H1 (cell line): Measurements from ENCODE around the gene P2RX1. TPM values are rescaled to one million over a fixed set of nuclear protein-coding genes. Genes with fewer than 3 reads are reported as not detected.

Source experiments
- CTCF ChIA-PET: fragments of 300-600 bp; sonication (Branson Sonifier 250); formaldehyde crosslinking; loops from one replicate; lab custom pipeline; 2021; ENCODE audit not compliant: partially characterized antibody; lab: Charles Lee
- POLR2A ChIA-PET: fragments of 300-600 bp; sonication (Branson Sonifier 250); formaldehyde crosslinking; loops from one replicate; lab custom pipeline; 2021; ENCODE audit warnings: inconsistent platforms; ENCODE audit not compliant: partially characterized antibody; lab: Charles Lee
- DNase-seq, 2 experiments: peaks; one replicate each; pipeline versions ENCODE4 v3.0.0 to v3.0.0-alpha.2; 2010 to 2022; ENCODE audit warnings: low spot score in 2 of 2, low read depth in 1 of 2, mixed read lengths in 1 of 2
- FAIRE-seq: peaks from 2 replicates; lab custom pipeline; 2011; peaks lifted over from hg19 to GRCh38; lab: Jason Lieb, UNC
- H2AFZ ChIP-seq: 2 replicates; pipeline ENCODE4 v1.8.1; 2012; ENCODE audit warnings: low read length, inconsistent platforms
- H2AK5ac ChIP-seq: 2 replicates; pipeline ENCODE4 v1.6.1; 2013; ENCODE audit warnings: low read depth, low read length
- H2BK120ac ChIP-seq: replicated peaks from 2 replicates; pipeline ENCODE3; 2013; ENCODE audit warnings: low read depth, low read length, inconsistent platforms
- H2BK12ac ChIP-seq: 2 replicates; pipeline ENCODE4 v1.6.1; 2013; ENCODE audit warnings: low read depth, low read length
- H2BK15ac ChIP-seq: 2 replicates; pipeline ENCODE4 v1.6.1; 2013; ENCODE audit warnings: low read length
- H2BK20ac ChIP-seq: 2 replicates; pipeline ENCODE4 v1.6.1; 2013; ENCODE audit warnings: low read length
- H2BK5ac ChIP-seq: 2 replicates; pipeline ENCODE4 v1.6.1; 2013; ENCODE audit warnings: low read depth, low read length
- H3K14ac ChIP-seq: 2 replicates; pipeline ENCODE4 v1.6.1; 2013; ENCODE audit warnings: inconsistent platforms; ENCODE audit not compliant: insufficient read length
- H3K18ac ChIP-seq: 2 replicates; pipeline ENCODE4 v1.6.1; 2013; ENCODE audit warnings: low read length; ENCODE audit errors: extremely low read depth
- H3K23ac ChIP-seq: 2 replicates; pipeline ENCODE4 v1.6.1; 2013; ENCODE audit warnings: inconsistent platforms; ENCODE audit not compliant: insufficient read length
- H3K23me2 ChIP-seq: 2 replicates; pipeline ENCODE4 v1.6.1; 2013; ENCODE audit warnings: low read depth, low read length
- H3K27ac ChIP-seq: 2 replicates; pipeline ENCODE4 v1.6.1; 2011; ENCODE audit warnings: low read depth, low read length, inconsistent platforms
- H3K27me3 ChIP-seq, 4 experiments: replicated peaks in 1 of 4; 1 replicate in 1 of 4; 2 replicates in 3 of 4; pipeline versions ENCODE4 v1.6.1 to v1.8.1; 2011 to 2013; ENCODE audit warnings: low read length in 3 of 4, mild to moderate bottlenecking in 3 of 4, inconsistent platforms in 2 of 4, mixed read lengths in 2 of 4, moderate library complexity in 1 of 4; ENCODE audit not compliant: control insufficient read depth in 3 of 4, insufficient read depth in 3 of 4; ENCODE audit errors: extremely low read depth in 1 of 4
- H3K36me3 ChIP-seq, 4 experiments: 2 replicates each; pipeline versions ENCODE4 v1.6.1 to v1.8.1; 2011 to 2013; ENCODE audit warnings: mild to moderate bottlenecking in 4 of 4, low read length in 3 of 4, moderate library complexity in 2 of 4, control low read depth in 1 of 4, inconsistent platforms in 1 of 4; ENCODE audit not compliant: insufficient read depth in 4 of 4, control insufficient read depth in 2 of 4
- H3K4ac ChIP-seq: replicated peaks from 2 replicates; pipeline ENCODE3; 2013; ENCODE audit warnings: low read length, low read depth, mixed read lengths, inconsistent platforms; ENCODE audit not compliant: insufficient read length
- H3K4me1 ChIP-seq, 4 experiments: replicated peaks in 1 of 4; 1 replicate in 1 of 4; 2 replicates in 3 of 4; pipeline versions ENCODE4 v1.6.1 to v1.8.1; 2011 to 2013; ENCODE audit warnings: low read length in 3 of 4, inconsistent platforms in 2 of 4, mixed read lengths in 1 of 4; ENCODE audit not compliant: insufficient read depth in 4 of 4, control insufficient read depth in 3 of 4
- H3K4me2 ChIP-seq, 2 experiments: 2 replicates each; pipeline versions ENCODE4 v1.6.1 to v1.8.1; 2011 to 2013; ENCODE audit warnings: low read depth in 2 of 2, low read length in 2 of 2, control low read depth in 1 of 2, inconsistent platforms in 1 of 2, mild to moderate bottlenecking in 1 of 2; ENCODE audit not compliant: insufficient read depth in 1 of 2
- H3K4me3 ChIP-seq, 4 experiments: fragments of 200-600, 300-600 bp in 1 of 4; sonication (generic), shearing (Covaris generic), sonication (Bioruptor Twin) in 1 of 4; 2 replicates each; pipeline versions ENCODE4 v1.5.1 to v1.8.1; 2011 to 2016; ENCODE audit warnings: low read length in 4 of 4, low read depth in 3 of 4, control low read depth in 2 of 4, inconsistent platforms in 2 of 4, mild to moderate bottlenecking in 2 of 4, mixed read lengths in 1 of 4, moderate library complexity in 1 of 4; ENCODE audit not compliant: insufficient read depth in 2 of 4; ENCODE audit errors: extremely low read depth in 1 of 4
- H3K56ac ChIP-seq: replicated peaks from 2 replicates; pipeline ENCODE3; 2013; ENCODE audit warnings: low read depth, mild to moderate bottlenecking, mixed read lengths, low read length, inconsistent platforms; ENCODE audit not compliant: insufficient read length
- H3K79me1 ChIP-seq: 2 replicates; pipeline ENCODE4 v1.6.1; 2013; ENCODE audit warnings: low read depth, low read length, control low read depth
- H3K79me2 ChIP-seq, 2 experiments: 2 replicates each; pipeline versions ENCODE4 v1.6.1 to v1.8.1; 2012 to 2013; ENCODE audit warnings: low read length in 2 of 2, mild to moderate bottlenecking in 2 of 2, inconsistent platforms in 1 of 2; ENCODE audit not compliant: insufficient read depth in 2 of 2, control insufficient read depth in 1 of 2
- H3K9ac ChIP-seq, 4 experiments: replicated peaks in 1 of 4; 1 replicate in 1 of 4; 2 replicates in 3 of 4; pipeline versions ENCODE4 v1.6.1 to v1.8.1; 2011 to 2013; ENCODE audit warnings: low read depth in 3 of 4, low read length in 3 of 4, control low read depth in 2 of 4, mild to moderate bottlenecking in 2 of 4, moderate library complexity in 2 of 4, inconsistent platforms in 1 of 4; ENCODE audit errors: extremely low read depth in 1 of 4
- H3K9me3 ChIP-seq, 2 experiments: 2 replicates each; pipeline versions ENCODE4 v1.6.1 to v1.8.1; 2012 to 2013; ENCODE audit warnings: mild to moderate bottlenecking in 2 of 2, moderate library complexity in 2 of 2, control low read depth in 1 of 2, inconsistent platforms in 1 of 2, low read depth in 1 of 2, low read length in 1 of 2, mixed read lengths in 1 of 2; ENCODE audit not compliant: insufficient read depth in 2 of 2
- H4K20me1 ChIP-seq, 2 experiments: replicated peaks in 1 of 2; 2 replicates each; pipeline versions ENCODE3 to v1.8.1; 2011 to 2013; ENCODE audit warnings: inconsistent platforms in 2 of 2, low read length in 2 of 2, mild to moderate bottlenecking in 1 of 2; ENCODE audit not compliant: insufficient read depth in 2 of 2, control insufficient read depth in 1 of 2
- H4K5ac ChIP-seq: 2 replicates; pipeline ENCODE4 v1.6.1; 2013; ENCODE audit warnings: low read length, low read depth, mixed read lengths, inconsistent platforms; ENCODE audit not compliant: insufficient read length
- H4K8ac ChIP-seq: 2 replicates; pipeline ENCODE4 v1.8.0; 2013; ENCODE audit warnings: mild to moderate bottlenecking, moderate library complexity, low read length, inconsistent platforms; ENCODE audit not compliant: insufficient read depth; ENCODE audit errors: extremely low read depth
- H4K91ac ChIP-seq: replicated peaks from 2 replicates; pipeline ENCODE3; 2013; ENCODE audit warnings: low read length, mixed read lengths, inconsistent platforms; ENCODE audit not compliant: insufficient read length
- CEBPB ChIP-seq: IDR thresholded peaks from 2 replicates; pipeline ENCODE4 v1.6.1; 2012; ENCODE audit warnings: low read depth, low read length
- EGR1 ChIP-seq: IDR thresholded peaks from 2 replicates; pipeline ENCODE4 v1.6.1; 2011; ENCODE audit warnings: low read depth, low read length, borderline replicate concordance
- FOSL1 ChIP-seq: IDR thresholded peaks from 2 replicates; pipeline ENCODE4 v1.6.1; 2011; ENCODE audit warnings: mild to moderate bottlenecking, low read depth, low read length, moderate library complexity; ENCODE audit not compliant: insufficient read depth
- GABPA ChIP-seq: IDR thresholded peaks from 2 replicates; pipeline ENCODE4 v1.6.1; 2011; ENCODE audit warnings: mild to moderate bottlenecking, low read length, moderate library complexity, borderline replicate concordance; ENCODE audit not compliant: insufficient read depth
- GTF2F1 ChIP-seq: IDR thresholded peaks from 2 replicates; pipeline ENCODE4 v1.6.1; 2012; ENCODE audit warnings: low read depth, low read length, improper control_type of control experiment, borderline replicate concordance
- HDAC6 ChIP-seq: IDR thresholded peaks from one replicate; pipeline ENCODE4 v1.7.1; 2012; ENCODE audit warnings: low read depth, mild to moderate bottlenecking, inconsistent platforms, low read length, moderate library complexity
- KDM1A ChIP-seq: fragments of 200-600, 300-600 bp; sonication (generic); IDR thresholded peaks from 2 replicates; pipeline ENCODE4 v1.7.1; 2016; ENCODE audit warnings: mild to moderate bottlenecking, low read length, borderline replicate concordance
- MAX ChIP-seq: IDR thresholded peaks from 2 replicates; pipeline ENCODE4 v1.6.1; 2012; ENCODE audit warnings: inconsistent platforms
- NRF1 ChIP-seq: IDR thresholded peaks from 2 replicates; pipeline ENCODE4 v1.6.1; 2011; ENCODE audit warnings: mild to moderate bottlenecking, low read depth, low read length, improper control_type of control experiment
- PHF8 ChIP-seq: fragments of 200-600 bp; sonication (generic); conservative IDR thresholded peaks from 2 replicates; pipeline ENCODE4 v1.7.1; 2012; ENCODE audit warnings: low read depth, mild to moderate bottlenecking, inconsistent platforms, low read length, moderate library complexity
- POU5F1 ChIP-seq: IDR thresholded peaks from 2 replicates; pipeline ENCODE4 v1.6.1; 2011; ENCODE audit warnings: low read depth, mild to moderate bottlenecking, low read length, moderate library complexity
- RBBP5 ChIP-seq: IDR thresholded peaks from 2 replicates; pipeline ENCODE4 v1.7.1; 2012; ENCODE audit warnings: low read depth, mild to moderate bottlenecking, inconsistent platforms, low read length, moderate library complexity, borderline replicate concordance
- RNF2 ChIP-seq: fragments of 200-900, 300-1000 bp; sonication (generic); IDR thresholded peaks from 2 replicates; pipeline ENCODE4 v1.7.1; 2016; ENCODE audit warnings: borderline replicate concordance, low read depth, mild to moderate bottlenecking, antibody characterized with exemption, low read length; ENCODE audit not compliant: poor library complexity, severe bottlenecking; ENCODE audit errors: missing control alignments
- TEAD4 ChIP-seq: IDR thresholded peaks from 2 replicates; pipeline ENCODE4 v1.6.1; 2012; ENCODE audit warnings: low read depth, low read length, inconsistent platforms, mixed read lengths
- WGBS, 2 experiments: shearing (Covaris generic) in 1 of 2; methylation state at CpG; one replicate each; pipeline versions ENCODE4 v1.1.6 to v1.1.7; 2013 to 2015; ENCODE audit warnings: low lambda C conversion rate in 2 of 2, mixed read lengths in 2 of 2, inconsistent platforms in 1 of 2, low coverage in 1 of 2, missing lambda C conversion rate in 1 of 2; ENCODE audit not compliant: insufficient replicate concordance in 2 of 2, insufficient coverage in 1 of 2, insufficient read length in 1 of 2; ENCODE audit errors: extremely low coverage in 1 of 2, missing lambda C conversion rate in 1 of 2; 5-methylcytosine and 5-hydroxymethylcytosine counted together
- polyA plus RNA-seq, 7 experiments: library from polyadenylated mRNA; depleted of rRNA in 3 of 7; stranded (reverse) in 5 of 7; unstranded in 2 of 7; fragments of >200 nt in 5 of 7; fragments of 200-250 nt in 2 of 7; gene quantifications; 1 replicate in 5 of 7; 2 replicates in 1 of 7; 4 replicates in 1 of 7; pipeline versions ENCODE4 v1.2.1 to v1.2.3, GENCODE V29; 2011 to 2013; ENCODE audit warnings: missing spikeins in 2 of 7, mixed read lengths in 2 of 7
- total RNA-seq: library from RNA; stranded (reverse); fragmentation: NEBNext Ultra II Directional; extraction: Animal tissue kit (Norgen Biotek cat#: 25700); gene quantifications from 2 replicates; pipeline ENCODE4 v1.2.1, GENCODE V29; 2021

P2RX1 gene
- total and polyA plus RNA-seq, 2 of the 8 experiments (the other 6 are each of a cell fraction or from before 2014, with no cell fraction given), result 0.45 to 1.1 TPM

- no peak overlapping the region for H3K4me3 ChIP-seq
- H2BK120ac ChIP-seq, result no peak overlapping the region
- H3K18ac ChIP-seq, result no peak overlapping the region
- H4K20me1 ChIP-seq, result no peaks in the 10 kb centered on the region
- no peaks in the 10 kb centered on the region for H3K79me2 ChIP-seq
- H3K4me1 ChIP-seq, result peaks cover 0 to 25% (median 21%) of the 10 kb centered on the region in 4 experiments; a peak in 6 of 7 replicates
- H2BK15ac ChIP-seq, result no peak overlapping the region
- H3K9ac ChIP-seq, result no peak overlapping the region
- H3K79me1 ChIP-seq, result no peaks in the 10 kb centered on the region
- 87% methylated on average over 6 of the region's 6 CpGs; no CpG with 5 or more reads in 1 of the 2 experiments for WGBS, 2 experiments
- no peak overlapping the region for H4K8ac ChIP-seq
- H2BK20ac ChIP-seq, result no peak overlapping the region
- no peak overlapping the region for H2BK12ac ChIP-seq
- FAIRE-seq, result no peak
- no peak overlapping the region for H3K4ac ChIP-seq
- ChIA-PET CTCF (interaction anchor here (0.7 to 13.2 kb wide), 4 partner anchors 13 to 128 kb away, joined by 3 to 131 read pairs (median 42); partner anchors contain the start of gene NCBP3), POLR2A (interaction anchor here (1.9 kb wide), 1 partner anchor 11 kb away, joined by 5 read pairs; no protein-coding TSS in a partner anchor)
- H3K14ac ChIP-seq, result no peak overlapping the region
- H2AK5ac ChIP-seq, result no peak overlapping the region
- no peaks in the 10 kb centered on the region for H3K36me3 ChIP-seq
- no peak overlapping the region for H3K27ac ChIP-seq
- peaks cover 5% of the 10 kb centered on the region; the same call in 1 of the 2 replicates for H3K23me2 ChIP-seq
- H3K9me3 ChIP-seq, result no peaks in the 10 kb centered on the region
- H4K91ac ChIP-seq, result no peak overlapping the region
- no peak overlapping the region for H3K56ac ChIP-seq
- H3K27me3 ChIP-seq, result no peaks in the 10 kb centered on the region
- no peak overlapping the region for H3K23ac ChIP-seq
- no peak overlapping the region for H3K4me2 ChIP-seq
- no peak overlapping the region for H2AFZ ChIP-seq
- no peak overlapping the region for H2BK5ac ChIP-seq
- DNase-seq, result no peak
- H4K5ac ChIP-seq, result no peak overlapping the region
- TF ChIP-seq HDAC6 (no peak), NRF1 (no peak), PHF8 (no peak), POU5F1 (no peak), MAX (no peak), CEBPB (no peak), RBBP5 (no peak), GABPA (no peak), TEAD4 (no peak), FOSL1 (no peak), RNF2 (no peak), EGR1 (no peak), KDM1A (no peak), GTF2F1 (no peak)
Measured at GRCh38 chr17:3900646-3901045, 15.6 kb downstream of the P2RX1 start.
